NT2/D1 (cell line): ENCODE measurements around the gene CNNM1.

ENCODE experiments used
- SUZ12 ChIP-seq: IDR thresholded peaks from 2 replicates; pipeline ENCODE4 v1.6.1; 2011; ENCODE audit not compliant: insufficient read length, insufficient read depth; ENCODE audit errors: extremely low read depth
- YY1 ChIP-seq: IDR thresholded peaks from 2 replicates; pipeline ENCODE4 v1.6.1; 2011; ENCODE audit not compliant: insufficient read length, insufficient read depth

GRCh38 chr10:99318475-99318874, 10.7 kb upstream of the CNNM1 start:
- no peak for TF ChIP-seq SUZ12
- no peak for TF ChIP-seq YY1
